PFSK-1 (cell line): ENCODE results near the gene RPL18A.
A peak's percentile ranks its signal among the peaks of the same experiment; 100 is the strongest.

Source experiments
- FOXP2 ChIP-seq: optimal IDR thresholded peaks from 2 replicates; pipeline ENCODE3; 2011; ENCODE audit warnings: borderline replicate concordance, control low read depth, inconsistent platforms; ENCODE audit not compliant: insufficient read depth; ENCODE audit errors: extremely low read length, extremely low read depth
- POLR2AphosphoS5 ChIP-seq: IDR thresholded peaks from 2 replicates; pipeline ENCODE4 v1.6.1; 2012; ENCODE audit warnings: low read depth, mild to moderate bottlenecking, control low read depth, low read length, moderate library complexity
- SIN3A ChIP-seq: IDR thresholded peaks from 2 replicates; pipeline ENCODE4 v1.6.1; 2012; ENCODE audit warnings: mild to moderate bottlenecking, low read length, moderate library complexity, borderline replicate concordance; ENCODE audit not compliant: insufficient read depth
- TAF1 ChIP-seq: IDR thresholded peaks from 2 replicates; pipeline ENCODE4 v1.6.1; 2012; ENCODE audit warnings: low read length, control low read depth, borderline replicate concordance; ENCODE audit not compliant: insufficient read depth
- TF ChIP-seq, protein P1 (sequence below), 2 experiments: IDR thresholded peaks; 2 replicates each; pipeline versions ENCODE4 v1.6.1 to v1.8.0; 2011 to 2012; ENCODE audit warnings: low read depth in 2 of 2, low read length in 2 of 2, control low read depth in 1 of 2, inconsistent platforms in 1 of 2, mild to moderate bottlenecking in 1 of 2, moderate library complexity in 1 of 2; ENCODE audit not compliant: insufficient read depth in 1 of 2

Gene RPL18A

DNA sequence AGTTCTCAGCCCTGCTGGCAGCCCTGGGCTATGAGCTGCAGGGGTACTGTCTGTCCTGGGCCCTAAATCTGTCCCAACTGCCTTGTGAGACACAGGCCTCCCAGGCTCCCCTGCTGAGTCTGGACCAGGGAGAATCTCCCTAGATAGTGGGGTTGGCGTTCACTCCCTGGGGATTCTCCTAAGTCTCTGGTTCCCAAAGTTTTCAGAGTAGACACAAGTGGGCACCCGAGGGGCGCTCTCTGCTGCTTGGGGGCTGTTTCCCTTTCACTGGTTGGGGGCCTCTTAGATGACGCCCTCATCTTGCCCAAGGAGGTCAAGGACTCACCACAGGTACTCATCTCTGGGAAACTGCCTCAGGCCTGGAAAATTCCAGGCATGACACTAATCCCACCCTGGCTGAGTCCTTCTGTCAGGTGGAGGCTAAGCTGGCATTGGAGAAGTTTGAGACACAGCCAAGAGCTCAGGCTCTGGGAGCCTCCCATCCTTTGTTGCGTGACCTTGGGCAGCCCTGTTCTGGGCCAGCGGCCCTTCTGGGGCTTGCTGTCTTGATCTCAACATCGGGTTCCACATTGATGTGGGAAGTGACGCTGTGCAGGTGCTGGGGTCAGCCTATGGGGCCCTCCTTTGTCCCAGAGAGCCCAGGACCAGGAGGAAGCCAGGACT is 3.9 kb downstream of the RPL18A start:
- TF ChIP-seq POLR2AphosphoS5: no peak; the same call in 1 of the 2 replicates
- TF ChIP-seq, protein P1, sequence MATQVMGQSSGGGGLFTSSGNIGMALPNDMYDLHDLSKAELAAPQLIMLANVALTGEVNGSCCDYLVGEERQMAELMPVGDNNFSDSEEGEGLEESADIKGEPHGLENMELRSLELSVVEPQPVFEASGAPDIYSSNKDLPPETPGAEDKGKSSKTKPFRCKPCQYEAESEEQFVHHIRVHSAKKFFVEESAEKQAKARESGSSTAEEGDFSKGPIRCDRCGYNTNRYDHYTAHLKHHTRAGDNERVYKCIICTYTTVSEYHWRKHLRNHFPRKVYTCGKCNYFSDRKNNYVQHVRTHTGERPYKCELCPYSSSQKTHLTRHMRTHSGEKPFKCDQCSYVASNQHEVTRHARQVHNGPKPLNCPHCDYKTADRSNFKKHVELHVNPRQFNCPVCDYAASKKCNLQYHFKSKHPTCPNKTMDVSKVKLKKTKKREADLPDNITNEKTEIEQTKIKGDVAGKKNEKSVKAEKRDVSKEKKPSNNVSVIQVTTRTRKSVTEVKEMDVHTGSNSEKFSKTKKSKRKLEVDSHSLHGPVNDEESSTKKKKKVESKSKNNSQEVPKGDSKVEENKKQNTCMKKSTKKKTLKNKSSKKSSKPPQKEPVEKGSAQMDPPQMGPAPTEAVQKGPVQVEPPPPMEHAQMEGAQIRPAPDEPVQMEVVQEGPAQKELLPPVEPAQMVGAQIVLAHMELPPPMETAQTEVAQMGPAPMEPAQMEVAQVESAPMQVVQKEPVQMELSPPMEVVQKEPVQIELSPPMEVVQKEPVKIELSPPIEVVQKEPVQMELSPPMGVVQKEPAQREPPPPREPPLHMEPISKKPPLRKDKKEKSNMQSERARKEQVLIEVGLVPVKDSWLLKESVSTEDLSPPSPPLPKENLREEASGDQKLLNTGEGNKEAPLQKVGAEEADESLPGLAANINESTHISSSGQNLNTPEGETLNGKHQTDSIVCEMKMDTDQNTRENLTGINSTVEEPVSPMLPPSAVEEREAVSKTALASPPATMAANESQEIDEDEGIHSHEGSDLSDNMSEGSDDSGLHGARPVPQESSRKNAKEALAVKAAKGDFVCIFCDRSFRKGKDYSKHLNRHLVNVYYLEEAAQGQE (IDR thresholded peaks at IDR 0.05; ENCODE audit: insufficient read depth in 1 of 2, low read depth in 2 of 2, low read length in 2 of 2): no peak
- no peak for TF ChIP-seq TAF1
- no peak for TF ChIP-seq FOXP2
- no peak for TF ChIP-seq SIN3A

- TF ChIP-seq TAF1 (no peak; the same call in 1 of the 2 replicates), POLR2AphosphoS5 (peak; percentile 89), FOXP2 (no peak), SIN3A (0 out of 2 replicates have a peak, but pooled peaks have one; percentile 15)
- TF ChIP-seq, protein P1 (IDR thresholded peaks at IDR 0.05; ENCODE audit: insufficient read depth in 1 of 2, low read depth in 2 of 2, low read length in 2 of 2): no peak
Observed at GRCh38 chr19:17865364-17866311, 5.9 kb downstream of the RPL18A start.

GRCh38 chr19:17866312-17866963 is 6.7 kb downstream of the RPL18A start:
- TF ChIP-seq, protein P1 (IDR thresholded peaks at IDR 0.05; ENCODE audit: insufficient read depth in 1 of 2, low read depth in 2 of 2, low read length in 2 of 2): no peak
- TF ChIP-seq FOXP2 (no peak), SIN3A (no peak), POLR2AphosphoS5 (no peak), TAF1 (no peak)

GRCh38 chr19:17866964-17867486 is 7.3 kb downstream of the RPL18A start:
- TF ChIP-seq POLR2AphosphoS5: no peak
- no peak for TF ChIP-seq SIN3A
- TF ChIP-seq, protein P1 (IDR thresholded peaks at IDR 0.05; ENCODE audit: insufficient read depth in 1 of 2, low read depth in 2 of 2, low read length in 2 of 2): no peak
- no peak for TF ChIP-seq TAF1
- TF ChIP-seq FOXP2: no peak
